NCI-H187 (cell line): ENCODE results near the gene PRPS2.

Experiments used
- DNase-seq, 2 experiments: peaks; one replicate each; lab custom pipeline; 2025; lab: John Stamatoyannopoulos, UW

The PRPS2 gene

GRCh38 chrX:12817528-12817927 is 26.3 kb downstream of the PRPS2 start:
- DNase-seq, result no peak

GRCh38 chrX:12819222-12819621 is 28.0 kb downstream of the PRPS2 start:
- no peak for DNase-seq

GRCh38 chrX:12820737-12821136 is 29.5 kb downstream of the PRPS2 start:
- no peak for DNase-seq

GRCh38 chrX:12824944-12825343 is 33.7 kb downstream of the PRPS2 start:
- DNase-seq, result no peak

- no peak for DNase-seq
These were observed 34.6 kb downstream of the PRPS2 start for GRCh38 chrX:12825801-12826200.

- no peak for DNase-seq
These were observed 52.0 kb downstream of the PRPS2 start for GRCh38 chrX:12843061-12843667.

- DNase-seq, result no peak
These were observed 52.6 kb downstream of the PRPS2 start for GRCh38 chrX:12843668-12844279.

- DNase-seq, result no peak
These were observed 53.1 kb downstream of the PRPS2 start for GRCh38 chrX:12844319-12844718.

GRCh38 chrX:12865359-12865758 is 74.1 kb downstream of the PRPS2 start:
- no peak for DNase-seq

- DNase-seq, result no peak
These were observed 75.5 kb downstream of the PRPS2 start, which contains the start of gene TLR7 for GRCh38 chrX:12866451-12867377. TSS of gene TLR7 (plus strand) at chrX:12867072. CDS start at chrX:12867579, 507 bp downstream.

- no peak for DNase-seq
These were observed 76.5 kb downstream of the PRPS2 start for GRCh38 chrX:12867685-12868084.

GRCh38 chrX:12868747-12869146 is 77.5 kb downstream of the PRPS2 start:
- no peak for DNase-seq

GRCh38 chrX:12871257-12871656 is 80.0 kb downstream of the PRPS2 start:
- no peak for DNase-seq

GRCh38 chrX:12872741-12873140 is 81.5 kb downstream of the PRPS2 start:
- DNase-seq, result no peak
